ENCODE measurements around the gene CACNB3.

CACNB3 gene

DNA sequence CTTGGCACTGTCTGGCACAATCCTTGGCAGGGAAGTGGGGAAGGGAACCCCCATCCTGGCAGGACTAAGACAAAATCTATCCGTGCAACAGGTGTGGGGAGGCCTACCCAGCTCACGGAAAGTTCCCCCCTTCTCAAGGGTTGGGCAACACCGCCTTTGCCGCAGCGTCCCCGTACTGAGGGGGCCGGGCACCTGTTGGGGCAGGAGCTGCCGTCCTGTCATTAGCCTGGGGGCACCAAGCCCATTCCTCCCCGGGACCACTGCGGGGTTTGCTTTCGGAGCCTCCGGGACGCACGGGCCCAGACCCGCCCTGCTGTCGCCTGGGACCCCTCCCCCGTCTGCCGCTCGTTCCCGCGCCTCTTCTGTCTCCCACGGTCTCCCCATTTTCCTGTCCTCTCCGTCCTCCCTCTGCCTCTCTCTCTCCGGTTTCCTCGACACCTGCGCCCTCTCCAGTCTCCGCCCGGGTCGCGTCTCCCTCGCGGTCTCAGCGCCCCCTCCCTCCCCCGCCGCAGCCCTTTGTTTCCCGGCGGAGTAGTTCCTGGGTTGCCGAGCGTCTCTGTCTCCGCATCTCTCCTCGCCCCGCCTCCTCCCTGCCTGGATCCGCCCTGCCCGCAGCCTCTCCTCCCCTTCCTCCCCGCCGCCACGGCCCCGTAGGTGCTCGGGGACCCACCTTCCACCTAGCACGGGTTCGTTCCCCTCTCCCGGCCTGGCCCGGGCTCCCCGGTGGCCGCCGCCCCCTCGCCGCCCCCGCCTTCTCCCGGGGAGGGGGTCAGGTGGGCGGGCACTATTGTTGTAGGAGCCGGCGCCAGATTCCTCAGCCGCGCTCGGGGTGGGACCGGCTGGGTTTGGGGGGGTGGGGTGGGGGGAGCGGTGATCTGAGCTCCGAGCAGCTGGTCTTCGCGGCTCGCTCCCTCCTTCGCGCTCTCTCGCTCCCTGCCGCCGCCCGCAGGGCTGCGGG is at the start of gene CACNB3:
Gene CACNB3 (plus strand): TSS at position 624 of the 958 bp plus-strand sequence. CDS start 434 bp downstream, outside the sequence.
- H3K4me3 ChIP-seq (ENCODE audit: low read depth, low read length) = peak within 1 kb of the TSS; percentile 66
- DNase-seq (ENCODE audit: low read depth) = peak; percentile 59
- TF ChIP-seq, protein P1, sequence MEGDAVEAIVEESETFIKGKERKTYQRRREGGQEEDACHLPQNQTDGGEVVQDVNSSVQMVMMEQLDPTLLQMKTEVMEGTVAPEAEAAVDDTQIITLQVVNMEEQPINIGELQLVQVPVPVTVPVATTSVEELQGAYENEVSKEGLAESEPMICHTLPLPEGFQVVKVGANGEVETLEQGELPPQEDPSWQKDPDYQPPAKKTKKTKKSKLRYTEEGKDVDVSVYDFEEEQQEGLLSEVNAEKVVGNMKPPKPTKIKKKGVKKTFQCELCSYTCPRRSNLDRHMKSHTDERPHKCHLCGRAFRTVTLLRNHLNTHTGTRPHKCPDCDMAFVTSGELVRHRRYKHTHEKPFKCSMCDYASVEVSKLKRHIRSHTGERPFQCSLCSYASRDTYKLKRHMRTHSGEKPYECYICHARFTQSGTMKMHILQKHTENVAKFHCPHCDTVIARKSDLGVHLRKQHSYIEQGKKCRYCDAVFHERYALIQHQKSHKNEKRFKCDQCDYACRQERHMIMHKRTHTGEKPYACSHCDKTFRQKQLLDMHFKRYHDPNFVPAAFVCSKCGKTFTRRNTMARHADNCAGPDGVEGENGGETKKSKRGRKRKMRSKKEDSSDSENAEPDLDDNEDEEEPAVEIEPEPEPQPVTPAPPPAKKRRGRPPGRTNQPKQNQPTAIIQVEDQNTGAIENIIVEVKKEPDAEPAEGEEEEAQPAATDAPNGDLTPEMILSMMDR (IDR thresholded peaks at IDR 0.05; ENCODE audit: insufficient read depth, low read depth, low read length, missing control alignments) = no peak

DNA sequence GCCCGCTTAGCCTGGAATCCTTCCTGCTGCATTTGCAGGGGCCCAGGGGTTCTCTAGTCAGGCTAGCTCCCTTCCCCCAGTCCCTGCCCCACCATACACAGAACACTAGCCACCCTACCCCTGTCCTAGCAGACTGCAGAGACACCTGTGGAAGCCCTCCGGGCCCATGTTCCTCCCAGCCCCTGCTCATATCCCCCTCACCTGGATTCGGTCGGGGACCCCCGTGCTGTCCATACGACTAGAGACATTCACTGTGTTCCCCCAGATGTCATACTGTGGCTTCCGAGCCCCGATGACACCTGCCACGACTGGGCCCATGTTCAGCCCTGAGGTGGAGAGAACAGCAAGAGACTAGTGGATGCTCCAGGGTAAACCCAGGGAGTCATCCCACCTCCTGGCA is 49.6 kb upstream of the CACNB3 start:
- DNase-seq (ENCODE audit: low read depth) = no peak
- no peak overlapping the region for H3K4me3 ChIP-seq (ENCODE audit: low read depth, low read length)
- TF ChIP-seq, protein P1 (IDR thresholded peaks at IDR 0.05; ENCODE audit: insufficient read depth, low read depth, low read length, missing control alignments) = no peak

DNA sequence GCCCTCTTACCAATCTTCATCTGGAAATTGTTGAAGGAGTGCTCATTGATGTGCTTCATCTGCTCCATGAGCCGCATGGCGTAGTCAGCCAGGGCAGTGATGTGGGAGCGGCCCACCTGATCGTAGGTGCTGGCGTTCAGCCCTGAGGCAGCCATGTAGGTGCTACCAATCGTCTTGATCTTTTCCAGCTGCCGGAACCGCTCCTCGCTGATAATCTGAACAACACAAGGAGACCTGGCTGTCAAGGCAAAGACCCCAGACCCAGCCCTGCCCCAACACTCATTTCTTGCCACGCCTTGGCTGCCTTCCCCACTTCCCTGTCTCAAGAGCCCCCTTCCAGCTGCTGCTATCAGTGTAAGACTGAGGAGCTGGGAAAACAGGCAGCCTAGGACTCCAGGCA is 47.5 kb upstream of the CACNB3 start:
- DNase-seq (ENCODE audit: low read depth) = no peak
- no peak overlapping the region for H3K4me3 ChIP-seq (ENCODE audit: low read depth, low read length)
- TF ChIP-seq, protein P1 (IDR thresholded peaks at IDR 0.05; ENCODE audit: insufficient read depth, low read depth, low read length, missing control alignments) = no peak

DNA sequence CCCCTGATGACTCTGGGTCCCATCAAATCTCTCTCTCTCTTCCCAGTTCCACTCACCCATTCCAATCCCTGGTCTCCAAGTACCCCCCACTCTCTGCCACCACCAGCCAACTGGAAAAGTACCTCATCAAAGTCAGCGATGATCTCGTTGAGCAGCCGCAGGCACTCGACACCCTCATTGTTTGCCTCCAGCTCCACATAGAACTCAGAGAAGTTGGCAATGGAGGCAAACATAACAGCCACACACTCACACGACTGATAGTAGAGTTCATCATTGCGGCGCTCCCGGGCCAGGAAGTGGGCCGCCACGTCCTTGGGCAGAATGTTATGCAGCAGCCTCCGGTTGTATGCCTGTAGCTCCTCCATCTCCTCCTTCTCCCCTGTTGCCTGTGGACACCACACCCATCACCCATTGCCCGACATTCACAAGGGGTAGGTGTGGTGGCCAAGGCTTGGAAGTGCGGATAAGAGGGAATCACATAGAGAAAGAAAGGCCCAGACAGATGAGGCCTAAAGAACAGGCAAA is 46.6 kb upstream of the CACNB3 start:
- DNase-seq (ENCODE audit: low read depth) = no peak
- no peak overlapping the region for H3K4me3 ChIP-seq (ENCODE audit: low read depth, low read length)
- TF ChIP-seq, protein P1 (IDR thresholded peaks at IDR 0.05; ENCODE audit: insufficient read depth, low read depth, low read length, missing control alignments) = no peak

DNA sequence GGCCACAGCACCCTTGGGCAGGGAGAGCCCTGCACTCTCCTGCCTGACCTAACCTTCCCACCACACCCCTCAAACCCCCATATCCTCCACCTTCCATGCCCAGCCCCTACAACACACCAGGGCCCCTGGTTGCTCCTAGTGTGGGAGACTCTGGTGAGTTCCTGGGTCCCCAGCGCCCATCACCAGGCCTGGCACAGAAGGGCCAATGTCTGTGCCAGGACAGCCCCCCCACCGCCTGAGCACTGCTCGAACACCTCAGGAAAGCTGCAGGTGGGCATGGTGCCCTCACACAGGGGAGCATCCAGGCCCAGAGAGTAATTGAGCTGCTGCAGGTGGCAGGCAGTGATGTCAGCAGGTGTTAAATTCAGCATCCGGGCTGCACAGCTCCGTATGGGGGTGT is 44.6 kb upstream of the CACNB3 start:
- TF ChIP-seq, protein P1 (IDR thresholded peaks at IDR 0.05; ENCODE audit: insufficient read depth, low read depth, low read length, missing control alignments) = no peak
- DNase-seq (ENCODE audit: low read depth) = no peak
- no peak overlapping the region for H3K4me3 ChIP-seq (ENCODE audit: low read depth, low read length)

DNA sequence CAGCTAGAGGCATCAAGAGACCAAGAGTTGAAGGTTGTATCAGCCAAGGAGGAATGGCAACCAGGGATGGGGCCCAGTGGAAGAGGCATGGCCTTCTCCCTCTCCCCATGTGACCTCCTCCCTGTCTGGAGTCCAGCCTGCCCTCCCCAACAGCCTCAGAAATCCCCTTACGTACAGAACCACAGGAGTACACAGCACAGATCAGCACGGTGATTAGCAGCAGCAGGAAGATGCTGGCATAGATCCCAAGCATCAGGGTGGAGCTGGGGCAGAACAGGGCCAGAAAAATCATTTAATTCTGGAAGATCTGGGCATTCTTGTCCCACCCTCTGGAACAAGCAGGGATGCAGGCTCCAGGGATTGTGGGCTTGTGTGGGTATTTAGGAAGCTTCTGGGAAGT is 43.8 kb upstream of the CACNB3 start:
- no peak overlapping the region for H3K4me3 ChIP-seq (ENCODE audit: low read depth, low read length)
- no peak for DNase-seq (ENCODE audit: low read depth)
- TF ChIP-seq, protein P1 (IDR thresholded peaks at IDR 0.05; ENCODE audit: insufficient read depth, low read depth, low read length, missing control alignments) = no peak

All from GM12865 (cell line).